NCI-H2171 treated with DMSO at 0.1 percent for 48 hours (cell line): ENCODE measurements around the gene CYP3A5.

ENCODE experiments used
- DNase-seq: peaks from one replicate; lab custom pipeline; 2025; lab: John Stamatoyannopoulos, UW

CYP3A5 gene

DNA sequence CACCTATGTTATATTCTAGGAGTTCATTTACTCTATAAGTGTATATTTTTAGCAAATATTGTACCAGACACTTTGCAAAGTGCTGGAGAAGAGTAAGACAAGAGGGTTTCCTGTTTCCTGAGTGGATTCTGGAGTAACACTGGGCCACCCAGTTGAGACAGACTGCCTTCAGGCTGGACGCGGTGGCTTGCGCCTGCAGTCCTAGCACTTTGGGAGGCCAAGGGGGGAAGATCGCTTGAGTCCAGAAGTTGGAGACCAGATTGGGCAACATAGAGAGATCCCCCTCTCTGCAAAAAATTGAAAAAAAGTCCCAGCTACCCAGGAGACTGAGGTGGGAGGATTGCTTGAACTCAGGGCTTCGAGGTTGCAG lies 63.8 kb downstream of the CYP3A5 start:
- DNase-seq, result no peak

DNA sequence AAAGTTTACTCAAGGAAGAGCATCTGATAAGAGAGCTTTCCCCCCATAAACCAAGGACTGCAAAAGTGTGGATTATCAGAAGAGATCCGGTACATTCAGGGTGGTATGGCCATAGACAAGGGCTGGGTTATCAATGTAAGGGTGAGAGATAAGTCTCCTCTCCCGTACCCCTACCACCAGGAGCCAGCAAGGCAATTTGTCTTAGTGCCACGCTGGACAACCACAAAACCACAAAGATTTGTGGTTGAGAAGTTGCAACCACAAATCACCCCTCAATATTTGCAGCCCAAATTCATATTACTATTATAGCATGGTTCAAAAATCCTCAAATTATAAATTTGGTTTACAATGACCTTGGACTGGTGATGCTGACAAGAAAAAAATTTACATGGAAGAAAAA lies 65.3 kb downstream of the CYP3A5 start:
- no peak for DNase-seq

DNA sequence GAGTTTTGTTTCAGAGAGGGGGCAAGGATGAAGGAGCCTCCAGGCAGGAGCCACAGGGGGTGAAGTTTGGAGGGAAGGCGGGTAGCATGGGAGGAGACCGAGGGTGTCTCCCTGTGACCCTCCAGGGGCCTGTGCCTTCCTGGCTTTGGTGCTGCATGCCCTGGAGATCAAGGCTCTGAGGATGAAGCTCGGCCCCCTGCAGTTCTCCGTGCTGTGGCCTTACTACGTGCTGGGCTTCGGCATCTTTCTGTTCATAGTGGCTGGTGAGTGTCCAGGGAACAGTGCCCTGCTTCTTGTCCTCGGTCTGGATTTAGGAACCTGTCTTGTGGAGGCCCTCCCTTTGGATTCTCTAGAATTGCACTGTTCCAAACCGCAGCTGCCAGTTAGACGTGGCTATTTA lies 72.2 kb downstream of the CYP3A5 start:
- DNase-seq, result no peak

DNA sequence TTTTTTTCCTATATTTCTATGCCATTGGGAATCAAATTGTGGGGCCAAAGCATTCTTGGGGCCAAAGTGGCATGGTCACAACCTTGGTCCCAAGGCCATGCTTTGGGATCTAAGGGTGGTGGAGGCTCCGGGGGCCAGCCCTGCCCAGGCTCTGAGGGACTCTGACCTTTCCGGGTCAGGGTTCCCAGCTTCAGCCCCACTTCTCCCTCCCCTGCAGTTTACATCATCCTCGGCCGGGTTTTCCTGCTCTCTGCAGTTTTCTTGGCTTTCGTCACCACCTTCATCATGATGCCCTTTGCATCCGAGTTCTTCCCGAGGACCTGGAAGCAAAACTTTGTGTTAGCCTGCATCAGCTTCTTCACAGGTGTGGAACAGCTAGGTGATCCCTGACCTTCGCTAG lies 73.3 kb downstream of the CYP3A5 start:
- DNase-seq, result no peak

DNA sequence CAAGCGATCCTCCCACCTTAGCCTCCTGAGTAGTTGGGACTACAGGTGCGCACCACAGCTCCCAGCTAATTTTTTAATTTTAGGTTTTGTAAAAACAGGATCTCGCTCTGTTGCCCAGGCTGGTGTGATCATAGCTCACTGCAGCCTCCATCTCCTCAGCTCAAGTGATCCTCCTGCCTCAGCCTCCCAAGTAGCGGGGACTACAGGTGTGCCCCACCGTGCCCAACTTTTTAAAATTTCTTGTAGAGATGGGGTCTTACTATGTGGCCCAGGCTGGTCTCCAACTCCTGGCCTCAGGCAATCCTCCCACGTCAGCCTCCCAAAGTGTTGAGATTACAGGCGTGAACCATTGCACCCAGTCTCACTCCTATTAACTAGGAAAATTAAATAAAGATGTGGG lies 74.3 kb downstream of the CYP3A5 start:
- DNase-seq, result no peak

DNA sequence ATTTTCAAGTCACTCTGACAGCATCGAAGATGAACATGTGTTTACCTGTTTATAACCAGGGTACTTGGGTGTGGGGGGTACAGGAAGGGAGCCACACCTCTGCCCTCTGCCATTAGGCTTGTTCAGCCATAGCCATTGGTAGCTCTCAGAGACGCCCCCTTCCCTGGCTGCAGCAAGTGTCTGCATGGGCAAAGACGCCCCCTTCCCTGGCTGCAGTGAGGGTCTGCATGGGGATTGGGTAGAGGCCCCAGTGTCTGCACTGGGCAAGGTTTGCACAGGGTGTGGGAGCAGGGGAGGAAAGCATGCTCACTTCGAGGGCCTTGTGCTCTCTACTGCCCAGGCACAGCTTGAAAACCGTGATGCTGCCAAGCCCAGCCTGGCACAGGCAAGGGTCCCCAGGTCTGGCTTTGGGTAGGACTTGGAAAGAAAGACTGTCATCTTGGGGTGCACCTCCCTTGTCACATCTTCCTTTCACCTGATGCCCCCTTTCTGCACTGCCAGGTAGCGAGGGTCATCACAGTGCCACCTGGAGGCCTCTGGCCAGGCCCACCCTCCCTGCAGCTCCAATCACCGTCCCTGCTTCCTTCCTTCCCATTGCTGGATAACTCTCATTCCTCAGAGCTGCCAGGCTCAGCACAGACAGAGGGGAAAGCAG lies 78.0 kb downstream of the CYP3A5 start:
- no peak for DNase-seq

DNA sequence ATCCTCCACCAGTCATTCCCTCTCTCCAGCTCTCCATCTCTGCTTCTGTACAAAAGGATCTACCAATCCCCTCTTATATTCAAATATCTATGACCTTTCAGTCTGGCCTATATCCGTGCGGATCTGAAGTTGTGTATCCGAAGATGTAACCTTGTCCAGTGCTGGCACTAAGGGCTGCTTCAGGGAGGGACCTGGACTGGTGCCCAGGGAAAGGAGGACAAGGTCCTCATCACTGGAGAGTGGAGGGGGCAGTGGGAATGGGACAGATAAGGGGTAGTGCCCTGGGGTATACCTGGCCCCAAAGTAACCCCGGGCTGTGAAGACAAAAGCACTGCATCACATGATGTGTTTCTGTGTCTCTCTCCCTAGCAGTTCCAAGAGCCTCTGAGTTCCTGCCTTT lies 80.0 kb downstream of the CYP3A5 start:
- no peak for DNase-seq
